Astrocyte of the cerebellum (primary cell): ENCODE measurements around the gene CEP97.
"Not testable (repeated sequence)": the region's sequence is repeated elsewhere in the genome, so short reads cannot be mapped to it uniquely, and the experiment has no call there.

ENCODE experiments used
- DNase-seq: peaks from one replicate; pipeline ENCODE4 v3.0.0-alpha.2; 2011; ENCODE audit warnings: low read depth
- H3K4me3 ChIP-seq: 2 replicates; pipeline ENCODE4 v1.5.1; 2011; ENCODE audit warnings: mild to moderate bottlenecking, low read depth, low read length, moderate library complexity
- in situ Hi-C: cut with HindIII; loops from 2 replicates; pipeline ENCODE4 v1.10.0; 2017; ENCODE audit warnings: low sequenced_read_pairs
- TF ChIP-seq, protein P1 (sequence below): IDR thresholded peaks from 2 replicates; pipeline ENCODE4 v1.5.1; 2012; ENCODE audit warnings: low read length, low read depth, moderate library complexity, mild to moderate bottlenecking; ENCODE audit errors: missing control alignments

The CEP97 gene, protein sequence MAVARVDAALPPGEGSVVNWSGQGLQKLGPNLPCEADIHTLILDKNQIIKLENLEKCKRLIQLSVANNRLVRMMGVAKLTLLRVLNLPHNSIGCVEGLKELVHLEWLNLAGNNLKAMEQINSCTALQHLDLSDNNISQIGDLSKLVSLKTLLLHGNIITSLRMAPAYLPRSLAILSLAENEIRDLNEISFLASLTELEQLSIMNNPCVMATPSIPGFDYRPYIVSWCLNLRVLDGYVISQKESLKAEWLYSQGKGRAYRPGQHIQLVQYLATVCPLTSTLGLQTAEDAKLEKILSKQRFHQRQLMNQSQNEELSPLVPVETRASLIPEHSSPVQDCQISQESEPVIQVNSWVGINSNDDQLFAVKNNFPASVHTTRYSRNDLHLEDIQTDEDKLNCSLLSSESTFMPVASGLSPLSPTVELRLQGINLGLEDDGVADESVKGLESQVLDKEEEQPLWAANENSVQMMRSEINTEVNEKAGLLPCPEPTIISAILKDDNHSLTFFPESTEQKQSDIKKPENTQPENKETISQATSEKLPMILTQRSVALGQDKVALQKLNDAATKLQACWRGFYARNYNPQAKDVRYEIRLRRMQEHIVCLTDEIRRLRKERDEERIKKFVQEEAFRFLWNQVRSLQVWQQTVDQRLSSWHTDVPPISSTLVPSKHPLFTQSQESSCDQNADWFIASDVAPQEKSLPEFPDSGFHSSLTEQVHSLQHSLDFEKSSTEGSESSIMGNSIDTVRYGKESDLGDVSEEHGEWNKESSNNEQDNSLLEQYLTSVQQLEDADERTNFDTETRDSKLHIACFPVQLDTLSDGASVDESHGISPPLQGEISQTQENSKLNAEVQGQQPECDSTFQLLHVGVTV

GRCh38 chr3:101724329-101725193, at the start of gene CEP97:
CEP97 (plus strand) TSS chr3:101724614; CDS start chr3:101724677, 63 bp downstream.
- H3K4me3 ChIP-seq: peak within 1 kb of the TSS; percentile 87
- in situ Hi-C loops: no loop called here
- peak; percentile 84 for DNase-seq
- TF ChIP-seq, protein P1, sequence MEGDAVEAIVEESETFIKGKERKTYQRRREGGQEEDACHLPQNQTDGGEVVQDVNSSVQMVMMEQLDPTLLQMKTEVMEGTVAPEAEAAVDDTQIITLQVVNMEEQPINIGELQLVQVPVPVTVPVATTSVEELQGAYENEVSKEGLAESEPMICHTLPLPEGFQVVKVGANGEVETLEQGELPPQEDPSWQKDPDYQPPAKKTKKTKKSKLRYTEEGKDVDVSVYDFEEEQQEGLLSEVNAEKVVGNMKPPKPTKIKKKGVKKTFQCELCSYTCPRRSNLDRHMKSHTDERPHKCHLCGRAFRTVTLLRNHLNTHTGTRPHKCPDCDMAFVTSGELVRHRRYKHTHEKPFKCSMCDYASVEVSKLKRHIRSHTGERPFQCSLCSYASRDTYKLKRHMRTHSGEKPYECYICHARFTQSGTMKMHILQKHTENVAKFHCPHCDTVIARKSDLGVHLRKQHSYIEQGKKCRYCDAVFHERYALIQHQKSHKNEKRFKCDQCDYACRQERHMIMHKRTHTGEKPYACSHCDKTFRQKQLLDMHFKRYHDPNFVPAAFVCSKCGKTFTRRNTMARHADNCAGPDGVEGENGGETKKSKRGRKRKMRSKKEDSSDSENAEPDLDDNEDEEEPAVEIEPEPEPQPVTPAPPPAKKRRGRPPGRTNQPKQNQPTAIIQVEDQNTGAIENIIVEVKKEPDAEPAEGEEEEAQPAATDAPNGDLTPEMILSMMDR: no peak

DNA sequence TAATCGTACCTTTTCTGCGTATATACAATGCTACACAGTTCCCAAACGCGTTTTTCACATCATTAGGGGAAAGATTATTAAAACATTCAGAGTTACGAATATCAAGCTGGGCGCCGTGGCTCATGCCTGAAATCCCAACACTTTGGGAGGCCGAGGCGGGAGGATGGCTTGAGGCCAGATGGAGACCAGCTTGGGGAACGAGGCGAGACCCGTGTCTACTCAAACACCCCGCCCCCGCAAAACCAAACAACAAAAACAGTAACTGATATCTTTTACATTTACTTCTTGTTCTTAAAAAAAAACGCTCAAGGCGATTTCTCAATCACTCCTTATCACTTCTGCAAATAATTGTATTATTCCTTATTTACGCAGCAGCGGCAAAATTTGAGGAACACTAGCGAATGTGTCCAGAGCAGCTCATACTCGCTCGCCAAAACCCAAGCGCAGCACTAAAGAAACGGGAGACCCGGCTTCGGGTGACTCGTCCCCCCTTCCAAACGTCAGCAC, 48.7 kb upstream of the CEP97 start:
- no peak for DNase-seq

GRCh38 chr3:101676216-101676764, 48.1 kb upstream of the CEP97 start:
- TF ChIP-seq, protein P1: no peak
- in situ Hi-C loops: no loop called here

More for the DNA sequence above, 48.7 kb upstream of the CEP97 start:
- TF ChIP-seq, protein P1: no peak
- in situ Hi-C loops: no loop called here
- peak overlapping the region; percentile 100 for H3K4me3 ChIP-seq

GRCh38 chr3:101676765-101677435, 47.5 kb upstream of the CEP97 start, which contains the start of gene ZBTB11:
ZBTB11 (minus strand) TSS chr3:101677132; CDS start chr3:101676914, 218 bp downstream.
- in situ Hi-C loops: no loop called here
- peak within 1 kb of the TSS; percentile 100 for H3K4me3 ChIP-seq
- peak; percentile 100 for DNase-seq
- TF ChIP-seq, protein P1: peak; percentile 79

More at GRCh38 chr3:101676216-101676764, 48.1 kb upstream of the CEP97 start:
- peak overlapping the region; percentile 100 for H3K4me3 ChIP-seq
- DNase-seq: peak; percentile 88

DNA sequence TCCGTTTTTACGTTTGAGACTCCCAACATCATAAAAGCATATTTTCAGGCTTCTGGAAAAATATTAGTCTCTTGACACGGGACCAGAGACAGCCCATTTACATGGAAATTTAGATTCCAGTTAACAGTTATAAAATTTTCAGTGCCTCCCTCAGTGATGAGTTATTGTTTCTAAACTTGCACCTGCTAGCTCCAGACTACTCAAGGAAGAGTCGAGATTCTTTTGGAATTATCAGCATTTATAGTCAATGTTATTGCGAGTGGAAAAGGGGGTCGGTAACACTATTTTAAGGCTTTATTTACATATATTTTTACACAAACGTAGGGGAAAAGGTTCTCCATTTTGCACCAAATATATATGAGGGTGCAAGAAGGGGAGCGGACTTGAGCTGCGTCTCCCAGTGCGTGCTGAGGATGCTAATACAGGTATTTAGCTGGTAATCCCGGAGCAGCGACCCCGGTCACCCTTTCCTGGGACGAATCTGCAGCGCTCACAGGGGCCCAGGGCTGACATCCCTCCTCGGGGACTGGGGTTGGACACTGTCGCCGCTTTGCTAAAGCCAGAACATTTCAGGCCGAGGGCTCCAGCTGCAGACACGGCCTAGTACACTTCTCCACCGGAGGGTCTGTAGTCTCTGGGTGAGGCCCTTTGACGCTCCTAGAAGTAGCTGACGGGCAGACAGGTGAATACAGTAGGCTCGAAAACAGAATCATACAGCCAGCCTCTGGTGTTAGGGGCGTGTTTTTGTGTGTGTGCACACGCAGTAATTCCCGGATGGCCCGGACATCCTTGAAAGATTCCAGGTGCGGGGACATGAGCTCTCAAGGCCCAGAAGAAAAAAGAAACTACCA, 46.8 kb upstream of the CEP97 start:
- TF ChIP-seq, protein P1: no peak
- H3K4me3 ChIP-seq: peak overlapping the region; percentile 33
- in situ Hi-C loops: no loop called here
- DNase-seq: no peak

GRCh38 chr3:101678837-101679236, 45.6 kb upstream of the CEP97 start:
- DNase-seq, in situ Hi-C loops, H3K4me3 ChIP-seq: not testable (repeated sequence)
